Raji (cell line): ENCODE results near the gene DYNLL2.
A peak's percentile ranks its signal among the peaks of the same experiment; 100 is the strongest.

Experiments used
- POLR2A ChIP-seq: IDR thresholded peaks from 2 replicates; pipeline ENCODE4 v1.6.1; 2011; ENCODE audit warnings: low read depth, low read length, control low read depth; ENCODE audit not compliant: insufficient read depth

The DYNLL2 gene

GRCh38 chr17:58059141-58059540, 24.1 kb upstream of the DYNLL2 start:
- TF ChIP-seq POLR2A: no peak

DNA sequence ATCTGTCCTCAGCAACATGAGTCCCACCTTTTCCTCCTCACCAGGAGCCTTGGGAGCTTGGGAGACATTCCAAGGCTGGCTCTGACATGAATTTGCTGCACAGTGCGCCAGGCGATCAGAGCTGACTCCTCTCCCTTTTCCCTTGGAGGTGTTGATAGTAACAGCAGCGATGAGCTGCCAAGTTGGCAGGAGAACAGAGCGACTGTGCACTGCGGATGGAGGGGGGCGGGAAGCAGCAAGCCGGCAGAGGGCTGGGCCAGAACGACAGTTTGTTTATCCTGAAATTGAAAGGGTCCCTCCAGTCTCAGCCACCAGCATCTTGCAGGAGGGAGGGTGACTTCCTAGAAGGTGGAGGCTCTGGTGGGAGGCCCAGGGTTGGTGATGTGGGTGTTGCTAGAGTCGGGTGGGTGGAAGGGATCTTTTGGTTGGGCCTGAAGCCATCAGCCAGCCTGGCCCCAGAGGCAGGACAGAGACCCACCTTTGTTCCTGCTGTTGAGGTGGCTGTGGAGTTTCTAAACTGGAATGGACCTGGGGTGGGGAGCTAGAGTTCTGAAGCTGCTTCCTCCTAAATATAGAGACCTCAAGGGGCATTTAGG, 22.5 kb upstream of the DYNLL2 start:
- no peak for TF ChIP-seq POLR2A

DNA sequence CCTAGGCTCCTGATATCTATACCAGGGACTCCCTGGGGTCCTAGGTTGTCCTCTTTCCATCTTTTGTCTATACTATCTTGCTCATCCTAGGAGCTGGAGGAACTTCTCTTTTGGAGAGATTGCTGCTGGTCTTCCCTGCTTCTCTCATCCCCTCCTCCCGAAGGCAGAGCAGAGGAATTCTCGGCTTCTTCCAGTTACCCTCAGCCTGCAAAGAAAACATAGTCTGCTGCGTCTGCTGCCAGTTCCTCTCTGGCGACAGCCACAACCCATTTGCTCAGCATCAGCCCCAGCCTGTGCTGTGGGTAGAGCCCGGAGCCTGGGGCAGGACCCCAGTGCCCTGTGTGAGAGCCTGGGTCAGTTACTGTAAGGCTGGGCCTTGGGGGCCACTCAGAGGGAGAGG, 21.5 kb upstream of the DYNLL2 start:
- no peak for TF ChIP-seq POLR2A

GRCh38 chr17:58065238-58065637, 18.0 kb upstream of the DYNLL2 start:
- TF ChIP-seq POLR2A: no peak

- TF ChIP-seq POLR2A: no peak
These were observed 16.8 kb upstream of the DYNLL2 start for GRCh38 chr17:58066401-58066800.

- TF ChIP-seq POLR2A: no peak
These were observed 10.4 kb upstream of the DYNLL2 start for GRCh38 chr17:58072862-58073261.

DNA sequence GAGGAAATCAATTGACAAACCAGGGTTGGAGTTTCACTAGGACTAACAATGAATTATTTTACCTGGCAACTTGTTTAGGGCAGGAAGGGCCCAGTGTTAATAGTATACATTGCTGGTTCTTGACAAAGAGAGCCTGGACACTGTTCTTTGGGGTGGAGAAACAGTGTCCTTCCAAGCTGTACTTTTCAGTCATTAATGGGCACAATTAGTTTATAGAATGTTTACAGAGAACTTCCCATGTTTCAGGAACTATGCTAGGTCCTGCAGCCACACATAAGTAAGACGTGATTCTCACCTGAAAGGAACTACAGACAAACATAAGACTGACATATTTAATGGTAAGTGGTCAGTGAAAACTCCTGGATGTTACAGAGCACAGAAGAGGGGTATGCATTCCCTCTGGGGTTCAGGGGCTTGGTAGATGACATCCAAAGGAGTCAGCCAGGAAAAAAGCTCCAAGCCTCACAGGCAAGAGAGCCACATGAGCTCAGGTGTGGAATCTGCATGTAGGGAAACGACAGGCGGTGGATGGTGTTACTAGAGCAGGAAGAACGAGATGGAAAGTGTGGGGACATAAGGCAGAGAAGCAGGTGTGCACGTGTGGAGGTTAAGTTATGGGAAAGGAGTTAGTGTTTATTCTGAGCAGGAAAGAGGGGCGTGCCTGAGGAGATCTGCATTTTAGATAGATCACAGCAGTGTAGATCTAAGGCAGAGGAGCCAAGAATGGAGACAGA, 3.8 kb upstream of the DYNLL2 start:
- no peak for TF ChIP-seq POLR2A

DNA sequence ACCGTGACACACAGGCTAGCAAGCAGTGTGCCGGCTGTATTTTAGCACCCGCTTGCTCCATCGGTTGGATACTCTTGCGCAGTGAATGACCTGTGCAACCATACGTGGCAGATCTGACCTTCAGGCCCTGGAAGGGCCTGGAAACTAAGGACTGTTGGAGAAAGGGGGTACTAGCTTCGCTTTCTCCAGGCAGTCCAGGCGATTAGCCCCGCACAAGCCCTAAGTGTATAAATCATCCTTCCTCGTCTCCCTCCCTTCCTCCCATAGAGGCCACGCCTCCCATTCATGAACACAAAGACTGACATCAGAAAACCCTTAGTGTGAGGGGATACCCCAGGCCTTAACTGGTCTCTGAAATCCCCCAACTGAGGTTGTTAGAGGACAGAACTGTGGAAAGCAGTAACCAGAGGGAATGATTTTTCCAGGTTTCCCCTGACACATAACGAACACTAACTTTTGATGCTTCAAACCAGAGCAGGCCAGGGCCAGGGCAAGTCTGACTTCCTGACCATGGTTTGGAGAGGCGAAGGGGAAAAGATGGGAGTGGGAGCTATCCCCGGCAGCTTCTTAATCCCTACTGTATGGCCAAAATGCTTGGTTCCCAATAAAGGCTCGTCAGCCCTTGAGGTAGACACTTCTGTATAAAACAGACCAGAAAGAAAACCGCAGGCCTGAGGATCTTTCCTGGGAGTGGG, 1.4 kb upstream of the DYNLL2 start:
- TF ChIP-seq POLR2A: no peak

- TF ChIP-seq POLR2A: no peak
These were observed 814 bp upstream of the DYNLL2 start for GRCh38 chr17:58082341-58082869.

- peak; percentile 48 for TF ChIP-seq POLR2A
These were observed 485 bp downstream of the DYNLL2 start for GRCh38 chr17:58083491-58084316.

- TF ChIP-seq POLR2A: no peak
These were observed 1.2 kb downstream of the DYNLL2 start for GRCh38 chr17:58084317-58084981.

DNA sequence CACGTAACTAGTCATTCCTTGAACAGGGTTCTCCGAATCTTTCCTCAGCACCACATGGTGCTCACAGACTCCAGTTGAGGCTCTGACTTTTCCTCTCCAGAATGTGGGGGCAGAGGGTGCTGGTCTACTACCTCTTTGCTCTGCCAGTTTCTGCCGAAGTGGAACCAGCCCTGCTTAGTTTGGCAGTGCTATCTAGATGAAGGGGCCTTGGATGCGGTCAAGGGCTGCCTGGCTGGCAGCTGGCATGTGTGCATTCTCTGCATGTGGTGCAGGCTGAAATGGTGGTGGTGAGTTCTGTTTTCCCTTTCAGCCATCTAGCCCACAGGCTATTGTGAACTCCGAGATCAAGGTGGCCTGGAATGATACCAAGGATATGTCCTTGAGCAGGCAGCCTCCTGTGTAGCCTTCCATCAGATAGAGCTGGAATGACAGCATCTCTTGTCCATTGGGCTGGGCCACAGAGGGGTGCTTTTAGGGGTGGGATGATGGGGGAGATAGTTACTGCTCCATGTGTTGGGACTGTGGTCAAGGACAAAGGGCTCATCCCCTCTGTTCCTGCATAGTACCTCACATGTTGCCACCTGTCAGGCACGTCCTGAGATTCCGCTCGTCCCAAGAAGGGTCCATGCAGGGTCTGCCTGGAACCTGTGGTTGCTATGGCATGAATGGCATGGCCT, 2.0 kb downstream of the DYNLL2 start:
- TF ChIP-seq POLR2A: no peak

- TF ChIP-seq POLR2A: no peak
These were observed 3.7 kb downstream of the DYNLL2 start for GRCh38 chr17:58086953-58087352.

DNA sequence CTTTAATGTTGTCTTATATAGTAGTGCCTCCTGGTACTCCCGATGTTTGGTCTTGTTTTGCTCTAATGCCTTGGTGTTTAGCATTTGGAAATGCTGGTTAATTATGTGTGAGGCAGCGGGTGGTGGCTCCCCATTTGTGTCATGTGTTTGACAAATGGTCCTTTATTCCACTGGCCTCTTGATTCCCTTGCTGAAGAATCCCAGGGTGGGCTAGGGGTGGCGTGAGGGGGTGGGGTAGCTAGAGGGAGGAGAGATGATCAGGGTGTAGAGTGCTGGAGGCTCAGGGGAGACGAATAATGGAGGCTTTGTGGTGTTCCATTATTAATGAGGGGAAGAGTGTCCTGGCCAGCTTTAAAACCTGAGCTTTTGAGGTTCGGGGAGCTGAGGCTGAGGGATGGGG, 5.4 kb downstream of the DYNLL2 start:
- TF ChIP-seq POLR2A: no peak

GRCh38 chr17:58089111-58089510, 5.9 kb downstream of the DYNLL2 start:
- no peak for TF ChIP-seq POLR2A
